ENCODE results near the gene LRP10. TPM values are rescaled to one million over a fixed set of nuclear protein-coding genes. Genes with fewer than 3 reads are reported as not detected.

LRP10 gene
- total and polyA plus RNA-seq, 2 of the 4 experiments (the other 2 are of a cell fraction), result 25.1 to 118 TPM

DNA sequence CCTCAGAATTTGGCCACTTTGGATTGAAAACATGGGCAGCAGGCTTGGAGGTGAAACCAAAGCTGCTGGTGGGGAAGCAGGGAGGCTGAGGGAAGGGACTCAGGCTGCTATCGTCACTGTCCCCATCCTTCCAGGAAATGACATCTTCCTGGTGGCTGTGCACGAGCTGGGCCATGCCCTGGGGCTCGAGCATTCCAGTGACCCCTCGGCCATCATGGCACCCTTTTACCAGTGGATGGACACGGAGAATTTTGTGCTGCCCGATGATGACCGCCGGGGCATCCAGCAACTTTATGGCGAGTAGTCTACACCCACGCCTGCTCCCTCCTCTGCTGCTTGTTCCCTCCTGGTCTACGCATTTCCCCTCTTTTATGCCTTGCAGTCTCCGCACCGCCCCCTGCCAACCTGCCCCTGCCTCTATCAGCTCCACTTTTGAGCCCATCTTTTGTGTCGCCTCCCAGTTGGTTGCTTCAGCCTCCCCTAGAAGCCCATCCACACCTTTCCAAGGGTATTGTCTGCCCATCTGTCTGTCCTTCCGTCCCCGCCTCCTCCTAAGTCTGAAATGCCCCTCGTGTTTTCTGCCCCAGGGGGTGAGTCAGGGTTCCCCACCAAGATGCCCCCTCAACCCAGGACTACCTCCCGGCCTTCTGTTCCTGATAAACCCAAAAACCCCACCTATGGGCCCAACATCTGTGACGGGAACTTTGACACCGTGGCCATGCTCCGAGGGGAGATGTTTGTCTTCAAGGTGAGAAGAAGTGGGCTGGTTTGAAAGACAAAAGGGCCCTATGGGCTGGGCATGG, 28.2 kb upstream of the LRP10 start (continued):
- TF ChIP-seq, protein P1, sequence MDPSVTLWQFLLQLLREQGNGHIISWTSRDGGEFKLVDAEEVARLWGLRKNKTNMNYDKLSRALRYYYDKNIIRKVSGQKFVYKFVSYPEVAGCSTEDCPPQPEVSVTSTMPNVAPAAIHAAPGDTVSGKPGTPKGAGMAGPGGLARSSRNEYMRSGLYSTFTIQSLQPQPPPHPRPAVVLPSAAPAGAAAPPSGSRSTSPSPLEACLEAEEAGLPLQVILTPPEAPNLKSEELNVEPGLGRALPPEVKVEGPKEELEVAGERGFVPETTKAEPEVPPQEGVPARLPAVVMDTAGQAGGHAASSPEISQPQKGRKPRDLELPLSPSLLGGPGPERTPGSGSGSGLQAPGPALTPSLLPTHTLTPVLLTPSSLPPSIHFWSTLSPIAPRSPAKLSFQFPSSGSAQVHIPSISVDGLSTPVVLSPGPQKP (IDR thresholded peaks at IDR 0.05; ENCODE audit: borderline replicate concordance, low read depth, low read length), result no peak
